Femur (tissue), 1 donor: Measurements from ENCODE around the gene CDC42SE2.
"Not testable (repeated sequence)": the region's sequence is repeated elsewhere in the genome, so short reads cannot be mapped to it uniquely, and the experiment has no call there.

Experiments
- DNase-seq: peaks from one replicate; pipeline ENCODE4 v3.0.0-alpha.2; 2017

Gene CDC42SE2

GRCh38 chr5:131396630-131397273 is 132.9 kb downstream of the CDC42SE2 start:
- DNase-seq: no peak

GRCh38 chr5:131399007-131399406 is 135.2 kb downstream of the CDC42SE2 start:
- not testable (repeated sequence) for DNase-seq

GRCh38 chr5:131400585-131400984 is 136.7 kb downstream of the CDC42SE2 start:
- DNase-seq: no peak

GRCh38 chr5:131405674-131406073 is 141.8 kb downstream of the CDC42SE2 start:
- no peak for DNase-seq

GRCh38 chr5:131406076-131406475 is 142.2 kb downstream of the CDC42SE2 start:
- no peak for DNase-seq

- DNase-seq: no peak
Measured at GRCh38 chr5:131406975-131407638, 143.3 kb downstream of the CDC42SE2 start.

- no peak for DNase-seq
Measured at GRCh38 chr5:131413605-131414559, 150.0 kb downstream of the CDC42SE2 start.

GRCh38 chr5:131416729-131417128 is 152.9 kb downstream of the CDC42SE2 start:
- no peak for DNase-seq

- peak; percentile 81 for DNase-seq
Measured at GRCh38 chr5:131417240-131417869, 153.5 kb downstream of the CDC42SE2 start.

- no peak for DNase-seq
Measured at GRCh38 chr5:131418846-131419245, 155.0 kb downstream of the CDC42SE2 start.

GRCh38 chr5:131419877-131420276 is 156.0 kb downstream of the CDC42SE2 start:
- DNase-seq: no peak

GRCh38 chr5:131423056-131423455 is 159.2 kb downstream of the CDC42SE2 start:
- no peak for DNase-seq

GRCh38 chr5:131426011-131426410 is 162.2 kb downstream of the CDC42SE2 start:
- no peak for DNase-seq

- no peak for DNase-seq
Measured at GRCh38 chr5:131430794-131431193, 166.9 kb downstream of the CDC42SE2 start.

GRCh38 chr5:131431794-131432193 is 167.9 kb downstream of the CDC42SE2 start:
- DNase-seq: no peak

GRCh38 chr5:131433109-131433508 is 169.3 kb downstream of the CDC42SE2 start:
- no peak for DNase-seq

GRCh38 chr5:131436081-131436480 is 172.2 kb downstream of the CDC42SE2 start:
- no peak for DNase-seq

- DNase-seq: no peak
Measured at GRCh38 chr5:131441184-131441583, 177.3 kb downstream of the CDC42SE2 start.
